ENCODE results near the gene MLF2.
"Not testable (repeated sequence)": the region's sequence is repeated elsewhere in the genome, so short reads cannot be mapped to it uniquely, and the experiment has no call there.

MLF2 gene

GRCh38 chr12:6729186-6729585 lies 23.8 kb downstream of the MLF2 start:
- DNase-seq, result no peak

DNA sequence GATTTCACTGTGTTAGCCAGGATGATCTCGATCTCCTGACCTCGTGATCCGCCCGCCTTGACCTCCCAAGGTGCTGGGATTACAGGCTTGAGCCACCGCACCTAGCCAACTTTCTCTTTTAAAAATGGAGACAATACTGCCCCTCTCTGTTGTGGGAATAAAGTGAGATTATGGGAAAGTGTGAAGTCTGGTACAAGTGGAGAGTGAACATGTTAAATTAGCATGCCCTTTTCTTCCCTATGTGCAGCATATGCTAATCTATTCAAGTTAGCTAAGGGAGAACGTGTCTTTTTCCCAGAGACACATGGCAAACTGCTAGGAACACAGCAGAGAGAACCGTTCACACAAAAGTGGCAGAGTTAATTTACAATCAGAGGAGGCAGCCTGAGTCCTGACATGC lies 27.6 kb downstream of the MLF2 start:
- no peak for DNase-seq

DNA sequence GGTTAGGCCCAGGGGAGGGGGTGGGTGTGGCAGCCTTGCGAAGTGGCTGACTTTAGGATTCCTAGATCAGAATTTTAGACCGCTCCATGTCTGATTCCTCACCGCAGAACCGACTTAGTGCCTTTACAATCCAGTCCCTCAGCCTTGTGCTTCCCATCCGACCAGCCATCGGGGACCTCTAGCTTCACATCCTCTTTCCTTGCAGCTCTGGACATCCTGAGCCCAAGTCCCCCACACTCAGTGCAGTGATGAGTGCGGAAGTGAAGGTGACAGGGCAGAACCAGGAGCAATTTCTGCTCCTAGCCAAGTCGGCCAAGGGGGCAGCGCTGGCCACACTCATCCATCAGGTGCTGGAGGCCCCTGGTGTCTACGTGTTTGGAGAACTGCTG lies 28.5 kb downstream of the MLF2 start:
- DNase-seq, result no peak

DNA sequence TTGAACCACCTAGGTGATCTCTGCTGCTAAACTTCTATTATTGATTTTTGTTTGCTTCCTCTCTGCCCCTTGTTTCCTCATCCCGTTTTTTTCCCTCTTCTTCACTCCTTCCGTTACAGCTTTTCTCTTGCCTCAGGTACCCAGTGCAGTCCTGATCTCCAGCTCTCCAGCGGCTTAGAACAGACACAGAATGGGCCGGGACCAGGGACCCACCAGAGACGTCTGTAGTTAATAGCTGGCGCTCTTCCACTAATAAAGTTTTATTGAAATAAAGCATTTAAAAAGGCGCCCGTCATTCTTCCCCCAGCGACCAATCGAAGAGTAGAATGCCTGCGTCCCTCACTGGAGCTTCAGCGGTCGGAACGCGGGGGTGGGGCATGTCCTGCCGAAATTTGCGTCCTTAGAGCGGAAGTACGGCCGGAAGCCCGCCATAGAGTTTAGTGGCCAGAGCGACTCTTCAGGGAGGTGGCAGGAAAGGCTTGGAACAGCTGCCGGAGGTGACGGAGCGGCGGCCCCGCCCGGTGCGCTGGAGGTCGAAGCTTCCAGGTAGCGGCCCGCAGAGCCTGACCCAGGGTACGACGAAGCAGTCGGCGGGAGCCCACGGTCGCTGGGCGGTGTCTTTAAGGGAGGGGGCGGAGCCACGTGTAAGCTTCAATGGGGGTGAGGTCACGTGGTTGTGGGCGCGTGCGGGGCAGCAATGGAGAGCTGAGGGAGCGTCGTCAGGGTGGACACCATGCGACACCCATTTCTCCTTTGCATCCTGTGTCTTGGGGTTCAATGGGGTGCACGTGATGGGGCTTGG lies 29.1 kb downstream of the MLF2 start, which contains the start of gene COPS7A:
TSS of gene COPS7A (plus strand) at position 440 of the 802 bp plus-strand sequence. CDS start 611 bp downstream, outside the sequence.
- peak; percentile 96 for DNase-seq

DNA sequence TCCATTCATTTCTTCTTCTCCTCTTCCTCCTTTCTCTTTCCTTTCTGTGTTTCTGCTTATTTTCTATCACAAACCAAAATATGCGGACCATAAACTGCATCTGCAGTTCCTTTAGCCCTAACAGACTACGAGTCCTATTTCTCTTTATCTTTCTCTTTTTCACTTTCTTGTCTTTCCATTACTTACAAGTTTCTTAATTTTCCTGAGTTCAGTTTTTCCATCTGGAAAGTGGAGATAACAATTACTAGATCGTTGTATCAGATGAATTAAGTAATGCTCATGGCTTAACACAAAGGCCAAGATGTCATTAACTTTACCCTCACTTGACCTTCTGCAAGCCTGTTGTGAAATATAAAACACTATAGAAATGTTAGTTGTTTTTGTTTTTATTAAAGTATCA lies 30.1 kb downstream of the MLF2 start:
- DNase-seq, result no peak

DNA sequence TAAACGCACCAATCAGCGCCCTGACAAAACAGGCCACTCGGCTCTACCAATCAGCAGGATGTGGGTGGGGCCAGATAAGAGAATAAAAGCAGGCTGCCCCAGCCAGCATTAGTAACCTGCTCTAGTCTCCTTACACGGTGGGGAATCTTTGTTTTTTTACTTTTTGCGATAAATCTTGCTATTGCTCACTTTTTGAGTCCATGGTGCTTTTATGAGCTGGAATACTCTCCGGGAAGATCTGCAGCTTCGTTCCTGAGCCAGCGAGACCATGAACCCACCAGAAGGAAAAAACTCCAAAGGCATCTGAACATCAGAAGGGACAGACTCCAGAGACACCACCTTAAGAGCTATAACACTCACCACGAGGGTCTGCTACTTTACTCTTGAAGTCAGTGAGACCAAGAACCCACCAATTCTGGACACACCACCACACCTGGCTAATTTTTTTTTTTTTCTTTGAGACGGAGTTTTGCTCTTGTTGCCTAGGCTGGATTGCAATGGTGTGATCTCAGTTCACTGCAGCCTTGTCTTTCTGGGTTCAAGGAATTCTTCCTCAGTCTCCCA lies 36.0 kb downstream of the MLF2 start:
- DNase-seq, result no peak

GRCh38 chr12:6716031-6716873 lies 36.7 kb downstream of the MLF2 start:
- DNase-seq, result not testable (repeated sequence)

GRCh38 chr12:6708960-6709394 lies 44.0 kb downstream of the MLF2 start:
- no peak for DNase-seq

GRCh38 chr12:6708351-6708750 lies 44.6 kb downstream of the MLF2 start:
- not testable (repeated sequence) for DNase-seq

- no peak for DNase-seq
Observed at GRCh38 chr12:6703631-6704030, 49.3 kb downstream of the MLF2 start.

DNA sequence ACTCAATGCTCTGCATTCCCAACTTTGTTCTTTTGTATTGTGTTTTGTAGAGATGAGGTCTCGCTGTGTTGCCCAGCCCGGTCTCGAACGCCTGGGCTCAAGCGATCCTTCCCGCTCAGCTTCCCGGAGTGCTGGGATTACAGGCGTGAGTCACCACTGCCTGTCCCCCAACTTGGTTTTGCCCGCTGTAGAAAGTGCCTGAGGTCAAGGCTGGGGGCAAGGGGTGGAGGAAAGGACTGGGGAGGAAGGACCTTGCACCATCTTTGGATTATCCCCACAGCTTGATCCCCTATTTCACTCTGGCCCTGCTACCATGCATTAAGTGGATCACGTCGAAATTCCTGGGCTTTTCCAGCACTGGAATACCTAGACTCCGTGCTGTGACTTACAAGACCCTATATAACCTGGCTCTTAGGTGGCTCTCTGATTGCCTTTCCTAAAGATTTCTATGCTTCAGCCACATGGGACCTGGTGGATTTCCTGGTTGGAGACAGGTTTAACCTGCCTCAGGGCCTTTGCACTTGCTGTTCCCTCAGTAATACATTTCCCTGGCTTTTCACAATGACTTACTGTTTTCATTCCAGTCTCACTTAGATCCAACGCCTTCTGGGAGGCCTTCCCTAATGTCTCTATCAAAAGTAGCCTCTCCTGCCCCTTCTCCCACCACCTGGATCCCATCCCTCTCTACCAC lies 51.7 kb downstream of the MLF2 start:
- no peak for DNase-seq

DNA sequence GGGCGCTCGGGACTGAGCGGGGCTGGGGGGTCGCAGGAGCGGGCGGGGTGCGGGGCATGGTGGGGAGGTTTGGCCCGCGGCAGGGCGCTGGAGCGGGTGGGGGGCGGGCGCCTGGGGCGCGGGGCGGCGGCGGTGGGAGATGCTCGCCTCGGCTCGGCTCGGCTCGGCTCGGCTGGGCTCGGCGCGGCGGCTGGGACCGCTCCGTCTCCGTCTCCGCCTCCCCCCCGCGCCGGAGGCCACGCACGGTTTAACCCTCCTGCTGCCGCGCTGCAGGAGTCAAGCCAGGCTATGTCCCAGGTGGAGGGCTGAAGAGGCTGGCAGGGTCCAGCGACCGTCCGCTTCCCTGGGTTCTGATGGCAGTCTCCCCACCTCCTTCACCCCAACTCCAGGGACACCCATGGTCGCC lies 52.3 kb downstream of the MLF2 start, which contains the start of gene PIANP:
TSS of gene PIANP (minus strand) at position 170 of the 406 bp plus-strand sequence. CDS start 2,754 bp downstream, outside the sequence.
- no peak for DNase-seq

DNA sequence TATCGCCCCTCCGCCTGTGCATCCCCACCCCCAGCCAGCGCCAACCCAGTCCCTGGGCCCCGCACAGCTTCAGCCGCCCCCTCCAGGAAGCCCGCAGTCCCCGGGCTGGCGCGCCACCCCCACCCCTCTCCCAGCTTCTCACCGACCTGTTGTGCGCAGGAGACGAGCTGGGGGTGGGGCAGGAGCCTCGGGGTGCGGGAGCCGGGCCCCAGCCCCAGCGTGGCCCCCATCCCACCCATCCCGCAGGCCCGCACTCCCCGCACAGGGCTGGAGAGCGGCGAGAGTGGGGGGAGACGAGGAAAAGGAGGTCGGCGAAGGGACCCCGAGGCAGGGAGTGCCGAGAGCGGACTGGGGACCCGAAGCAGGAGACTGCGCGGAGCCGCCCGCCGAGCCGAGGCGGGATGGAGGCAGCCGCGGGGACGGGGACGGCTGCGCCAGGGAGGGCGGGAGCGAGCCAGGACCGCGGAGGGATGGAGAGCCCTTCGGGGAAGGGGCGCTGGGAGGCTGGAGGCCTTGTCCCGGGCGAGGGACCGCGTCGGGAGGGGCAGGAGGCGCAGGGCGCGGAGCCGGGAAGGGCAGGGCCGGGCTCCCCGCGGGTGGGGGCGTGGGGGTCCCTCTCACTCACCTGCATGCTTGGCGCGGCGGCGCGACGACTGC lies 52.8 kb downstream of the MLF2 start:
- no peak for DNase-seq

- DNase-seq, result no peak
Observed at GRCh38 chr12:6699259-6699988, 53.5 kb downstream of the MLF2 start.

- DNase-seq, result no peak
Observed at GRCh38 chr12:6698352-6699046, 54.4 kb downstream of the MLF2 start.
